ENCODE measurements around the gene FGF23. TPM values are rescaled to one million over a fixed set of nuclear protein-coding genes. Genes with fewer than 3 reads are reported as not detected.

FGF23 gene
- total RNA-seq, 1 experiment from 2014 or later: not detected

GRCh38 chr12:4353785-4354208, 25.7 kb downstream of the FGF23 start:
- Mint-ChIP-seq H3K27me3 (ENCODE audit: unreplicated experiment) (no peaks in the 10 kb centered on the region), H3K36me3 (ENCODE audit: insufficient read depth, unreplicated experiment) (no peaks in the 10 kb centered on the region), H3K4me3 (ENCODE audit: low read depth, unreplicated experiment) (no peak overlapping the region), H3K9me3 (ENCODE audit: low read depth, unreplicated experiment) (peaks cover 3% of the 10 kb centered on the region), H3K4me1 (ENCODE audit: low read depth, unreplicated experiment) (no peaks in the 10 kb centered on the region), H3K27ac (ENCODE audit: unreplicated experiment) (no peak overlapping the region)
- TF ChIP-seq, protein P1, sequence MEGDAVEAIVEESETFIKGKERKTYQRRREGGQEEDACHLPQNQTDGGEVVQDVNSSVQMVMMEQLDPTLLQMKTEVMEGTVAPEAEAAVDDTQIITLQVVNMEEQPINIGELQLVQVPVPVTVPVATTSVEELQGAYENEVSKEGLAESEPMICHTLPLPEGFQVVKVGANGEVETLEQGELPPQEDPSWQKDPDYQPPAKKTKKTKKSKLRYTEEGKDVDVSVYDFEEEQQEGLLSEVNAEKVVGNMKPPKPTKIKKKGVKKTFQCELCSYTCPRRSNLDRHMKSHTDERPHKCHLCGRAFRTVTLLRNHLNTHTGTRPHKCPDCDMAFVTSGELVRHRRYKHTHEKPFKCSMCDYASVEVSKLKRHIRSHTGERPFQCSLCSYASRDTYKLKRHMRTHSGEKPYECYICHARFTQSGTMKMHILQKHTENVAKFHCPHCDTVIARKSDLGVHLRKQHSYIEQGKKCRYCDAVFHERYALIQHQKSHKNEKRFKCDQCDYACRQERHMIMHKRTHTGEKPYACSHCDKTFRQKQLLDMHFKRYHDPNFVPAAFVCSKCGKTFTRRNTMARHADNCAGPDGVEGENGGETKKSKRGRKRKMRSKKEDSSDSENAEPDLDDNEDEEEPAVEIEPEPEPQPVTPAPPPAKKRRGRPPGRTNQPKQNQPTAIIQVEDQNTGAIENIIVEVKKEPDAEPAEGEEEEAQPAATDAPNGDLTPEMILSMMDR (IDR thresholded peaks at IDR 0.05; ENCODE audit: unreplicated experiment): no peak
- no TSS peak for BruUV-seq (replicated peaks)
- CTCF ChIA-PET: no interaction called here
- intact Hi-C loops (cut with micrococcal nuclease; ENCODE audit: unreplicated experiment): loop anchor here (1.0 kb wide), 1 partner anchor 45 kb away; no protein-coding TSS in a partner anchor
- no peak for DNase-seq

GRCh38 chr12:4346931-4347330, 32.6 kb downstream of the FGF23 start:
- Mint-ChIP-seq H3K4me3 (ENCODE audit: low read depth, unreplicated experiment) (no peak overlapping the region), H3K9me3 (ENCODE audit: low read depth, unreplicated experiment) (peaks cover 9% of the 10 kb centered on the region), H3K27me3 (ENCODE audit: unreplicated experiment) (no peaks in the 10 kb centered on the region), H3K4me1 (ENCODE audit: low read depth, unreplicated experiment) (no peaks in the 10 kb centered on the region), H3K36me3 (ENCODE audit: insufficient read depth, unreplicated experiment) (no peaks in the 10 kb centered on the region), H3K27ac (ENCODE audit: unreplicated experiment) (no peak overlapping the region)
- DNase-seq: no peak
- TF ChIP-seq, protein P1 (IDR thresholded peaks at IDR 0.05; ENCODE audit: unreplicated experiment): no peak
- intact Hi-C loops (cut with micrococcal nuclease; ENCODE audit: unreplicated experiment): no loop called here
- CTCF ChIA-PET: no interaction called here
- BruUV-seq (replicated peaks): no TSS peak

- CTCF ChIA-PET: no interaction called here
- H3K36me3 Mint-ChIP-seq (ENCODE audit: insufficient read depth, unreplicated experiment): peaks cover 6% of the 10 kb centered on the region
- no peak overlapping the region for H3K4me3 Mint-ChIP-seq (ENCODE audit: low read depth, unreplicated experiment)
- no peak overlapping the region for H3K27ac Mint-ChIP-seq (ENCODE audit: unreplicated experiment)
- no peaks in the 10 kb centered on the region for H3K9me3 Mint-ChIP-seq (ENCODE audit: low read depth, unreplicated experiment)
- intact Hi-C loops (cut with micrococcal nuclease; ENCODE audit: unreplicated experiment): no loop called here
- TF ChIP-seq, protein P1 (IDR thresholded peaks at IDR 0.05; ENCODE audit: unreplicated experiment): no peak
- no peaks in the 10 kb centered on the region for H3K27me3 Mint-ChIP-seq (ENCODE audit: unreplicated experiment)
- no peaks in the 10 kb centered on the region for H3K4me1 Mint-ChIP-seq (ENCODE audit: low read depth, unreplicated experiment)
- BruUV-seq (replicated peaks): no TSS peak
- no peak for DNase-seq
These were observed 47.7 kb downstream of the FGF23 start for GRCh38 chr12:4331842-4332241.

DNA sequence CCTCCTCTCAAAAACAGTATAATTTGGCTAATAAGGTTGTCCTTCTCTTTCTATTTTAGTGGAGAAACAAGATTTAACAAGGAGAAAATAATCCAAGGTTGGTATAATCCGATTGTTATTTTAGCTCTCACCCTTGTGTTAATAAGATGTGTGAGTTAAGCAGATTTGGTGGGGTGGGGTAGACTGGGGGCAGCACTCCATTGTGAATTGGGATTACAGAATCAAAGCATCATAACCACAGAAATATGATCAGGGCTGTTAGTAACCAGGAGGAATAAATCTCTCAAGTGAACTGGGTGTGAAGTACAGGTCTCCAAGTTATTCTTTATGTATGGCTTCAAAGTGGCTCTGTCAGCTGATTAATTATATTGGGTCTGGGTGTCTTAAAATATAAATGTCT, 48.3 kb downstream of the FGF23 start:
- no peak for DNase-seq
- CTCF ChIA-PET: interaction anchor here (1.4 kb wide), 1 partner anchor 9 kb away, joined by 3 read pairs; no protein-coding TSS in a partner anchor
- no TSS peak for BruUV-seq (replicated peaks)
- intact Hi-C loops (cut with micrococcal nuclease; ENCODE audit: unreplicated experiment): no loop called here
- TF ChIP-seq, protein P1 (IDR thresholded peaks at IDR 0.05; ENCODE audit: unreplicated experiment): no peak
- H3K9me3 Mint-ChIP-seq (ENCODE audit: low read depth, unreplicated experiment): no peaks in the 10 kb centered on the region
- H3K27ac Mint-ChIP-seq (ENCODE audit: unreplicated experiment): no peak overlapping the region
- H3K4me3 Mint-ChIP-seq (ENCODE audit: low read depth, unreplicated experiment): no peak overlapping the region
- no peaks in the 10 kb centered on the region for H3K27me3 Mint-ChIP-seq (ENCODE audit: unreplicated experiment)
- no peaks in the 10 kb centered on the region for H3K4me1 Mint-ChIP-seq (ENCODE audit: low read depth, unreplicated experiment)
- peaks cover 6% of the 10 kb centered on the region for H3K36me3 Mint-ChIP-seq (ENCODE audit: insufficient read depth, unreplicated experiment)

Measured in Calu3 (cell line).